ENCODE measurements around the gene NOS1AP.

Gene NOS1AP

GRCh38 chr1:162384601-162385279, 315.2 kb downstream of the NOS1AP start:
- DNase-seq (ENCODE audit: low read depth in 2 of 2), result no peak

- no peak for DNase-seq (ENCODE audit: low read depth in 2 of 2)
These were observed 315.8 kb downstream of the NOS1AP start for GRCh38 chr1:162385280-162385623.

GRCh38 chr1:162385702-162386101, 316.2 kb downstream of the NOS1AP start:
- DNase-seq (ENCODE audit: low read depth in 2 of 2), result no peak

GRCh38 chr1:162386292-162387225, 317.1 kb downstream of the NOS1AP start:
- DNase-seq (ENCODE audit: low read depth in 2 of 2), result no peak

- DNase-seq (ENCODE audit: low read depth in 2 of 2), result no peak
These were observed 318.0 kb downstream of the NOS1AP start for GRCh38 chr1:162387226-162388082.

GRCh38 chr1:162388083-162388594, 318.6 kb downstream of the NOS1AP start:
- DNase-seq (ENCODE audit: low read depth in 2 of 2), result no peak

GRCh38 chr1:162388615-162389014, 319.1 kb downstream of the NOS1AP start:
- DNase-seq (ENCODE audit: low read depth in 2 of 2), result no peak

- DNase-seq (ENCODE audit: low read depth in 2 of 2), result no peak
These were observed 319.7 kb downstream of the NOS1AP start for GRCh38 chr1:162389021-162389818.

GRCh38 chr1:162389971-162390370, 320.5 kb downstream of the NOS1AP start:
- DNase-seq (ENCODE audit: low read depth in 2 of 2), result no peak

- DNase-seq (ENCODE audit: low read depth in 2 of 2), result no peak
These were observed 321.1 kb downstream of the NOS1AP start for GRCh38 chr1:162390396-162391185.

GRCh38 chr1:162391790-162392563, 322.5 kb downstream of the NOS1AP start:
- no peak for DNase-seq (ENCODE audit: low read depth in 2 of 2)

- no peak for DNase-seq (ENCODE audit: low read depth in 2 of 2)
These were observed 326.9 kb downstream of the NOS1AP start for GRCh38 chr1:162396201-162396906.

GRCh38 chr1:162397039-162397448, 327.6 kb downstream of the NOS1AP start:
- no peak for DNase-seq (ENCODE audit: low read depth in 2 of 2)

- no peak for DNase-seq (ENCODE audit: low read depth in 2 of 2)
These were observed 328.6 kb downstream of the NOS1AP start for GRCh38 chr1:162397943-162398560.

- DNase-seq (ENCODE audit: low read depth in 2 of 2), result no peak
These were observed 329.6 kb downstream of the NOS1AP start for GRCh38 chr1:162398999-162399580.

- no peak for DNase-seq (ENCODE audit: low read depth in 2 of 2)
These were observed 331.4 kb downstream of the NOS1AP start for GRCh38 chr1:162400790-162401355.

GRCh38 chr1:162404550-162405160, 335.2 kb downstream of the NOS1AP start:
- DNase-seq (ENCODE audit: low read depth in 2 of 2), result no peak

Measured in stimulated activated CD4-positive, alpha-beta T cell treated with anti-CD3 and anti-CD28 coated beads, Interleukin-15, amount 100 ng/mL, for 48 hours (primary cell).